WERI-Rb-1 (cell line): ENCODE measurements around the gene GDPD5.

Experiments
- DNase-seq: peaks from one replicate; pipeline ENCODE4 v3.0.0-alpha.2; 2020
- H3K27ac ChIP-seq: fragments of 250-450 bp; sonication (Bioruptor Pico); 2 replicates; pipeline ENCODE4 v1.5.1; 2020; ENCODE audit warnings: mild to moderate bottlenecking, moderate library complexity
- H3K27me3 ChIP-seq: fragments of 250-450 bp; sonication (Bioruptor Pico); 2 replicates; pipeline ENCODE4 v1.5.1; 2021; ENCODE audit warnings: mild to moderate bottlenecking, low read depth, moderate library complexity; ENCODE audit not compliant: insufficient read depth, severe bottlenecking
- H3K36me3 ChIP-seq: fragments of 250-450 bp; sonication (Bioruptor Pico); 2 replicates; pipeline ENCODE4 v1.5.1; 2020; ENCODE audit warnings: mild to moderate bottlenecking, moderate library complexity
- H3K4me3 ChIP-seq: 2 replicates; pipeline ENCODE4 v1.5.1; 2011; ENCODE audit warnings: low read depth, mild to moderate bottlenecking, control low read depth, low read length
- H3K9me3 ChIP-seq: fragments of 250-450 bp; sonication (Bioruptor Pico); 2 replicates; pipeline ENCODE4 v1.5.1; 2021; ENCODE audit warnings: mild to moderate bottlenecking, moderate library complexity; ENCODE audit not compliant: severe bottlenecking
- TF ChIP-seq, protein P1 (sequence below): IDR thresholded peaks from 2 replicates; pipeline ENCODE4 v1.5.1; 2011; ENCODE audit warnings: low read depth, mild to moderate bottlenecking, control low read depth, inconsistent platforms, low read length

GDPD5 gene

DNA sequence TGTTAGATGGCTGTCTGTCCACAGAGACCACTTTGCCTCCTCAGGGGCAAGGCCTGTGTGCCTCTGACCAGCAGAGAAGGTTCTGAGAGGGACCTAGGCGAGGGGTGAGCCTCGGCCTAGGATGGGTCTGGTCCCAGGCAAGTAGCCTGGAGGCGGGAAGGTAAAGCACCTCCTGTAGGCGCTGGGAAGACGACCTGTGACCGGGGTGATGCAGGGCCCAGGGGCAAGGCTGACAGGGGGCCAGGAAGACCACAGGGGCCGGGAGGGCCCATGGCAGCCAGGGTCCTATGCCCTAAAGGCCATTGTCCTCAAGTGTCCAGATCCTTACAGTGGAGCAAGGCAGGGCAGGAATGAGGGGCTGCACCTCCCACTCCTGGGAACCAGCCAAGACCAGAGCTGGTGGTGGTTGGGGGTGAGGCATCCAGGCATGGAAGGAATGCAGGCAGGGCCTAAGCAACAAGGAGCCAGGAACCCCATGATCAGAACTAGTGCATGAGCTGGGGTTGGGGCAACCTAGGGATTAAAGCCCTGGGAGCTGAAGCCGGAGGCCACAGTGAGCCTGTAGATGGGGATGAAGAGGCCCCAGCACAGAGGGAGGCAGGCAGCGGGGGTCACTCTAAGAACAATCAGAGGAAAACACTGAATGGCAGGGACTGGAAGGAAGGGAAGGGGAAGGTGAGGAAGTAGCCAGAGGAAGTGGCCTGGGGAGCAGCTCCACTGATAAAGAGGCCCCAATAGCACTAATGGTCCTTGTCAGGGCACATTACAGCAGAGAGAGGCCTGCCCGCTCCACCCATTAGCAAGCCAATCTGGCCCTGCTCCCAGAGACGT is 59.8 kb downstream of the GDPD5 start:
- DNase-seq = peak; percentile 41
- no peaks in the 10 kb centered on the region for H3K27me3 ChIP-seq
- TF ChIP-seq, protein P1, sequence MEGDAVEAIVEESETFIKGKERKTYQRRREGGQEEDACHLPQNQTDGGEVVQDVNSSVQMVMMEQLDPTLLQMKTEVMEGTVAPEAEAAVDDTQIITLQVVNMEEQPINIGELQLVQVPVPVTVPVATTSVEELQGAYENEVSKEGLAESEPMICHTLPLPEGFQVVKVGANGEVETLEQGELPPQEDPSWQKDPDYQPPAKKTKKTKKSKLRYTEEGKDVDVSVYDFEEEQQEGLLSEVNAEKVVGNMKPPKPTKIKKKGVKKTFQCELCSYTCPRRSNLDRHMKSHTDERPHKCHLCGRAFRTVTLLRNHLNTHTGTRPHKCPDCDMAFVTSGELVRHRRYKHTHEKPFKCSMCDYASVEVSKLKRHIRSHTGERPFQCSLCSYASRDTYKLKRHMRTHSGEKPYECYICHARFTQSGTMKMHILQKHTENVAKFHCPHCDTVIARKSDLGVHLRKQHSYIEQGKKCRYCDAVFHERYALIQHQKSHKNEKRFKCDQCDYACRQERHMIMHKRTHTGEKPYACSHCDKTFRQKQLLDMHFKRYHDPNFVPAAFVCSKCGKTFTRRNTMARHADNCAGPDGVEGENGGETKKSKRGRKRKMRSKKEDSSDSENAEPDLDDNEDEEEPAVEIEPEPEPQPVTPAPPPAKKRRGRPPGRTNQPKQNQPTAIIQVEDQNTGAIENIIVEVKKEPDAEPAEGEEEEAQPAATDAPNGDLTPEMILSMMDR = no peak
- peak overlapping the region; percentile 24; the same call in 1 of the 2 replicates for H3K27ac ChIP-seq
- no peaks in the 10 kb centered on the region for H3K9me3 ChIP-seq
- H3K36me3 ChIP-seq = peaks cover 7% of the 10 kb centered on the region
- H3K4me3 ChIP-seq = no peak overlapping the region

DNA sequence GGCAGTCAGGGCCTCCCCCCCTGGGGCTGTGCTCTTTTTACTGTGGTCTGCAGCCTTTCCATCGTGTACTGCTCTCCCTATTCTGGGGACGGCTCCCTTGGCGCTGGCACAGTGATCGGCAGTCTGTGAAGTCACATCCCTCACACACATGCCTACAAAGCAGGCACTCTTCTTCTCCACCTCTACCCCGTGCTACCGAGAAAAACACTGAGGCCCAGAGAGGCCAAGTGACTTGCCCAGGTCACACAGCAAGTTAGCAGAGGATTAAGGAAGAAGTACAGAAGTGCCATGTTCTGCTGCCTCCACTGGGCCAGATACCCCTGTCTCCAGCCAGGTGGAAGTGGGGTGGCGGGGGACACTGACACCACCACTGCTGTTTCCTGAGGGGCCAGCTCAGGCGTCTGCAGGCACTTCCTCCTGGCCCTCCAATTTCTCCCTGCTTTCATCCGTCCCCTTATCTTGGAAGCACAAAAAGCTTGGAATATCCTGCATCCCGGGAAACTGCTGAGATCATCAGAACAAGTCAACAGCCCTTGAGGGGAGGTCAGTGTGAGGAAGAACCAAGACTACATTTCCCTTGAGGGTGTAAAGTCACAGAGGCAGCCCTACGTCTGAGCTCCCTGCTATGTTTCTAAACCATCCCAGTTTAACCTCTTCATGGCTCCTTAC is 62.5 kb downstream of the GDPD5 start:
- H3K27ac ChIP-seq = no peak overlapping the region
- TF ChIP-seq, protein P1 = no peak
- H3K9me3 ChIP-seq = no peaks in the 10 kb centered on the region

DNA sequence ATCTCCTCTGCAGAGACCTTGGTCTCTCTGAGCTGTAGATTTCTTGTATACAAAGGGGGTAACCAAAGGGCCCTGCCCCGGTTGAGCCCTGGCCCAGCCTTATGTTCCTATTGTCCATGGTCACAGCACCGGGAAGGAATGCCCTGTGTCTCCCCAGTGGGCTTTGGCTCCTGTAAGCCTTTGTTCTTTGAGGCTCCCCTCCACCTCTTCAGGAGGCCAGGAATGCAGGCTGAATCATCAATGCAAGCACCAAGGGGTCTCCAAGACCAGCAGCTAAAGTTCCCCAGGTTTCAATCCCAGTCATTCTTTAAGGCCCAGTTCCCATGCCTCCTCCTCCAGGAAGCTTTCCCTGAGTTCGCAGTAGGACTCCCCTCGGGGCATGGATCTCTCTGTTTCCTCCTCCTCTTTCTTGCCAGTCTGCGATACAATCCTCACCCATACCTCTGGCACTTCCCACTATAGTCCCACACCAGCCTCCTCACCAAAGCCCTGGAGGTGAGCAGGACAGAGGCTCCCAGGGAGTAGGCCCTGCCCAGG is 63.6 kb downstream of the GDPD5 start:
- no peak overlapping the region for H3K27ac ChIP-seq
- peaks cover 8% of the 10 kb centered on the region for H3K36me3 ChIP-seq
- no peak overlapping the region for H3K4me3 ChIP-seq
- TF ChIP-seq, protein P1 = no peak
- no peaks in the 10 kb centered on the region for H3K27me3 ChIP-seq
- no peaks in the 10 kb centered on the region for H3K9me3 ChIP-seq
- no peak for DNase-seq

More for the DNA sequence above, 62.5 kb downstream of the GDPD5 start:
- H3K36me3 ChIP-seq = peaks cover 8% of the 10 kb centered on the region
- DNase-seq = no peak
- no peak overlapping the region for H3K4me3 ChIP-seq
- no peaks in the 10 kb centered on the region for H3K27me3 ChIP-seq

DNA sequence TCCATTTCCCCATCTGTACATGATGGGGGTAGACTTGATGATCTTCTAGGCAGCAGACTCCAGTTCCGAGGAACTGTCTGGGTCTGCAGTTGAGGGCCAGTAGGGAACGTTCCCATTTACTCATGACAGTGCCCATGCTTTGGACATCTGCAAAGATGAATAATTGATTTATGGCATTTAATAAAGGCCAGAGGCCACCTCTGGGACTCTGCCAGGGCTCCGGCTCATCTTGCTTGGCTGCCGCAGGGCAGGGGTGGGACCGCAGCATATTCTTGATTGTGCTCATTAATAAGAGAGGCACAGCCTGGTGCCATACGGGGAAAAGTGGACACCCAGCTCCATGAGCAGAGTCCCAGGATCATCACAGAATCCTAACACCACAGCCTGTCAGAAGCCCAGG is 64.6 kb downstream of the GDPD5 start:
- no peaks in the 10 kb centered on the region for H3K9me3 ChIP-seq
- no peak for DNase-seq
- no peaks in the 10 kb centered on the region for H3K27me3 ChIP-seq
- H3K4me3 ChIP-seq = no peak overlapping the region
- peaks cover 5% of the 10 kb centered on the region for H3K36me3 ChIP-seq
- no peak overlapping the region for H3K27ac ChIP-seq
- TF ChIP-seq, protein P1 = no peak

DNA sequence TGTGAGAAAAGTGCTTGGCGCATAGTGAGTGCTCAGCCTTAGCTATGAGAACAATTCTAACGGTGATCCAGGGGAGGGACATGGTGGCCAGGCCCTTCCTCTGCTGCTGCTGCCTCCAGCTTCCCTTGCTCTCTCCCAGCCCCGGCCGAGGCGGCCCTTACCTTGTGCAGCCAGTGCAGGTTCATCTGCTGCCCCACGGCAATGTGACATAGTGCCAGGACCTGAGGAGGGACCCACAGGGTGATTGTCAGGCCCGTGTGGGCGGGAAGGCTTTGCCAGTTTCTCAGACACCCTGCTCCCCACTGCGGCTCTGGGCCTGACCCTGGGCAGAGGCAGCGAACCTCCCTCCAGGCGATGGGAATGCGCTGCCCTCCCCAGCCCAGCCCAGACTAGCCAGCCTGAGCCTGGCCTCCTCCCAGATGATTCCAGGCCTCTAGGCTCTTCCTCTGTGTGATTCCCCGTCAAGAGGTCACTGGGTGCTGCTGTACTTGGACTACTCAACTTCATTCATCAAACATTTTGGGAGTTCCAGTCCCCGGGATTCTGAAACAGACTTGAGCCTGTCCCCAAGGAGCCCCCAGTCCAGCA is 69.1 kb downstream of the GDPD5 start:
- Histone ChIP-seq H3K4me3 (no peak overlapping the region), H3K27ac (no peak overlapping the region), H3K27me3 (no peaks in the 10 kb centered on the region), H3K9me3 (no peaks in the 10 kb centered on the region), H3K36me3 (peaks cover 3% of the 10 kb centered on the region)
- no peak for DNase-seq
- TF ChIP-seq, protein P1 = no peak
